Measurements from ENCODE around the gene OLFM4. TPM values are rescaled to one million over a fixed set of nuclear protein-coding genes. Genes with fewer than 3 reads are reported as not detected.

Gene OLFM4
- total RNA-seq, 1 experiment from 2014 or later, result not detected

GRCh38 chr13:53001444-53002225, 27.0 kb upstream of the OLFM4 start:
- no peak overlapping the region for H3K4me3 ChIP-seq (ENCODE audit: low read depth, low read length)
- POLR2A ChIA-PET, result no interaction called here
- H3K27me3 Mint-ChIP-seq (ENCODE audit: insufficient read depth, unreplicated experiment), result peaks cover 10% of the 10 kb centered on the region
- H3K4me1 Mint-ChIP-seq (ENCODE audit: low read depth, unreplicated experiment), result no peaks in the 10 kb centered on the region
- no peak overlapping the region for H3K27ac Mint-ChIP-seq (ENCODE audit: unreplicated experiment)
- no peaks in the 10 kb centered on the region for H3K9me3 ChIP-seq
- H3K36me3 Mint-ChIP-seq (ENCODE audit: insufficient read depth, unreplicated experiment), result no peaks in the 10 kb centered on the region
- TF ChIP-seq, protein P1, sequence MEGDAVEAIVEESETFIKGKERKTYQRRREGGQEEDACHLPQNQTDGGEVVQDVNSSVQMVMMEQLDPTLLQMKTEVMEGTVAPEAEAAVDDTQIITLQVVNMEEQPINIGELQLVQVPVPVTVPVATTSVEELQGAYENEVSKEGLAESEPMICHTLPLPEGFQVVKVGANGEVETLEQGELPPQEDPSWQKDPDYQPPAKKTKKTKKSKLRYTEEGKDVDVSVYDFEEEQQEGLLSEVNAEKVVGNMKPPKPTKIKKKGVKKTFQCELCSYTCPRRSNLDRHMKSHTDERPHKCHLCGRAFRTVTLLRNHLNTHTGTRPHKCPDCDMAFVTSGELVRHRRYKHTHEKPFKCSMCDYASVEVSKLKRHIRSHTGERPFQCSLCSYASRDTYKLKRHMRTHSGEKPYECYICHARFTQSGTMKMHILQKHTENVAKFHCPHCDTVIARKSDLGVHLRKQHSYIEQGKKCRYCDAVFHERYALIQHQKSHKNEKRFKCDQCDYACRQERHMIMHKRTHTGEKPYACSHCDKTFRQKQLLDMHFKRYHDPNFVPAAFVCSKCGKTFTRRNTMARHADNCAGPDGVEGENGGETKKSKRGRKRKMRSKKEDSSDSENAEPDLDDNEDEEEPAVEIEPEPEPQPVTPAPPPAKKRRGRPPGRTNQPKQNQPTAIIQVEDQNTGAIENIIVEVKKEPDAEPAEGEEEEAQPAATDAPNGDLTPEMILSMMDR (IDR thresholded peaks at IDR 0.05; ENCODE audit: insufficient read depth in 1 of 2, low read depth in 1 of 2, low read length in 1 of 2, severe bottlenecking in 1 of 2, unreplicated experiment in 1 of 2), result no peak
- intact Hi-C loops (cut with micrococcal nuclease; ENCODE audit: unreplicated experiment), result no loop called here
- no peaks in the 10 kb centered on the region for H3K36me3 ChIP-seq (ENCODE audit: control insufficient read depth, insufficient read depth, low read length)
- H3K27me3 ChIP-seq (replicated peaks; ENCODE audit: control insufficient read depth, insufficient read depth, low read length), result no peaks in the 10 kb centered on the region
- no peaks in the 10 kb centered on the region for H3K9me3 Mint-ChIP-seq (ENCODE audit: unreplicated experiment)
- H3K4me3 Mint-ChIP-seq (ENCODE audit: unreplicated experiment), result no peak overlapping the region
- no TSS peak for BruUV-seq (replicated peaks)
- no peak for DNase-seq
- CTCF ChIA-PET, result no interaction called here
- no peaks in the 10 kb centered on the region for H3K4me1 ChIP-seq

- no peaks in the 10 kb centered on the region for H3K4me1 ChIP-seq
- H3K9me3 ChIP-seq, result no peaks in the 10 kb centered on the region
- Mint-ChIP-seq H3K36me3 (ENCODE audit: insufficient read depth, unreplicated experiment) (no peaks in the 10 kb centered on the region), H3K27me3 (ENCODE audit: insufficient read depth, unreplicated experiment) (peaks cover 15% of the 10 kb centered on the region), H3K27ac (ENCODE audit: unreplicated experiment) (no peak overlapping the region), H3K4me3 (ENCODE audit: unreplicated experiment) (no peak overlapping the region), H3K9me3 (ENCODE audit: unreplicated experiment) (no peaks in the 10 kb centered on the region), H3K4me1 (ENCODE audit: low read depth, unreplicated experiment) (no peaks in the 10 kb centered on the region)
- CTCF ChIA-PET, result interaction anchor here (0.8 kb wide), 1 partner anchor 147 kb away, joined by 3 read pairs; no protein-coding TSS in a partner anchor
- POLR2A ChIA-PET, result no interaction called here
- intact Hi-C loops (cut with micrococcal nuclease; ENCODE audit: unreplicated experiment), result loop anchor here (1.0 kb wide), 1 partner anchor 147 kb away; no protein-coding TSS in a partner anchor
- no peaks in the 10 kb centered on the region for H3K27me3 ChIP-seq (replicated peaks; ENCODE audit: control insufficient read depth, insufficient read depth, low read length)
- DNase-seq, result no peak
- no TSS peak for BruUV-seq (replicated peaks)
- TF ChIP-seq, protein P1 (IDR thresholded peaks at IDR 0.05; ENCODE audit: insufficient read depth in 1 of 2, low read depth in 1 of 2, low read length in 1 of 2, severe bottlenecking in 1 of 2, unreplicated experiment in 1 of 2), result no peak
- H3K4me3 ChIP-seq (ENCODE audit: low read depth, low read length), result no peak overlapping the region
- no peaks in the 10 kb centered on the region for H3K36me3 ChIP-seq (ENCODE audit: control insufficient read depth, insufficient read depth, low read length)
Observed at GRCh38 chr13:53004573-53004972, 24.0 kb upstream of the OLFM4 start.

DNA sequence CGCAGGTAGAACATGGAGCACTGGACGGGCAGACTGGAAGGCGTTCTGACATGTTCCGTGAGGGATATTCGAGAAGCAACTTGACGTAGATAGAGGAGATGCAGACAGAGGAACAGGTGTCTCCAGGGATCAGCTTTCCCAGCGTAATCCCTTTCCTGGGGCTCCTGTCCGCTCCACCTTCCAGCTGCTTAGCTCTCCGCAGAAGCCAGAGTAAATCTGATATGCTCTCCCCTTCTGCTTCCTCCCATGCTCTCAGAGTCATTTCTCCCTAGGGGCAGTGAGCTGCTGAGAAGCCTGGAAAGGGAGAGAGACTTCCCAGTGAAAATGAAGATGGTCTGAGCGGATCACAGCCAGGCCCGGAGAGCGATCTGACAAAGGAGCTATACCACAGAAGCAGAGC, 23.0 kb upstream of the OLFM4 start:
- Mint-ChIP-seq H3K4me1 (ENCODE audit: low read depth, unreplicated experiment) (no peaks in the 10 kb centered on the region), H3K27me3 (ENCODE audit: insufficient read depth, unreplicated experiment) (peaks cover 15% of the 10 kb centered on the region), H3K27ac (ENCODE audit: unreplicated experiment) (no peak overlapping the region), H3K36me3 (ENCODE audit: insufficient read depth, unreplicated experiment) (no peaks in the 10 kb centered on the region), H3K9me3 (ENCODE audit: unreplicated experiment) (no peaks in the 10 kb centered on the region), H3K4me3 (ENCODE audit: unreplicated experiment) (no peak overlapping the region)
- CTCF ChIA-PET, result interaction anchor here (1.0 kb wide), 1 partner anchor 38 kb away, joined by 4 read pairs; no protein-coding TSS in a partner anchor
- Histone ChIP-seq H3K4me1 (no peaks in the 10 kb centered on the region), H3K4me3 (ENCODE audit: low read depth, low read length) (no peak overlapping the region), H3K27me3 (replicated peaks; ENCODE audit: control insufficient read depth, insufficient read depth, low read length) (no peaks in the 10 kb centered on the region), H3K9me3 (no peaks in the 10 kb centered on the region), H3K36me3 (ENCODE audit: control insufficient read depth, insufficient read depth, low read length) (no peaks in the 10 kb centered on the region)
- intact Hi-C loops (cut with micrococcal nuclease; ENCODE audit: unreplicated experiment), result no loop called here
- no peak for DNase-seq
- no TSS peak for BruUV-seq (replicated peaks)
- TF ChIP-seq, protein P1 (IDR thresholded peaks at IDR 0.05; ENCODE audit: insufficient read depth in 1 of 2, low read depth in 1 of 2, low read length in 1 of 2, severe bottlenecking in 1 of 2, unreplicated experiment in 1 of 2), result no peak
- POLR2A ChIA-PET, result no interaction called here

All from Caco-2 (cell line).